Endothelial cell of umbilical vein (primary cell): ENCODE measurements around the gene ALPK1. TPM values are rescaled to one million over a fixed set of nuclear protein-coding genes. Genes with fewer than 3 reads are reported as not detected.

Experiments
- BruUV-seq: library from RNA; stranded (reverse); fragments of 400-500 nt; replicated peaks from 2 replicates; lab custom pipeline; 2021; lab: Mats Ljungman, UMichigan
- CTCF ChIA-PET: fragments of 300-600, 350-600 bp; sonication (Branson Sonifier 250); formaldehyde crosslinking; loops from one replicate; lab custom pipeline; 2021; ENCODE audit warnings: antibody characterized with exemption, inconsistent platforms; lab: Charles Lee
- POLR2A ChIA-PET: fragments of 300-600, 350-600 bp; sonication (Branson Sonifier 250); formaldehyde crosslinking; loops from one replicate; lab custom pipeline; 2021; ENCODE audit warnings: antibody characterized with exemption, inconsistent platforms; lab: Charles Lee
- DNase-seq: peaks from one replicate; pipeline ENCODE4 v3.0.0-alpha.2; 2011; ENCODE audit warnings: low read depth, low spot score
- FAIRE-seq: peaks from 2 replicates; lab custom pipeline; 2011; peaks lifted over from hg19 to GRCh38; lab: Jason Lieb, UNC
- H2AFZ ChIP-seq: 2 replicates; pipeline ENCODE4 v1.6.0; 2012; ENCODE audit warnings: low read depth, low read length, control low read depth, inconsistent platforms
- H3K27ac ChIP-seq: 2 replicates; pipeline ENCODE4 v1.5.1; 2011; ENCODE audit warnings: low read depth, mild to moderate bottlenecking, control low read depth, low read length, moderate library complexity; ENCODE audit not compliant: insufficient read depth
- H3K27me3 ChIP-seq, 2 experiments: 2 replicates each; pipeline versions ENCODE4 v1.6.0 to v1.6.1; 2011; ENCODE audit warnings: low read length in 2 of 2, mixed read lengths in 1 of 2; ENCODE audit not compliant: control insufficient read depth in 2 of 2, insufficient read depth in 2 of 2
- H3K36me3 ChIP-seq, 2 experiments: 2 replicates in 1 of 2; 3 replicates in 1 of 2; pipeline ENCODE4 v1.5.1; 2011; ENCODE audit warnings: low read length in 2 of 2, mild to moderate bottlenecking in 1 of 2, moderate library complexity in 1 of 2; ENCODE audit not compliant: control insufficient read depth in 2 of 2, insufficient read depth in 2 of 2; ENCODE audit errors: extremely low read depth in 1 of 2
- H3K4me1 ChIP-seq: 3 replicates; pipeline ENCODE4 v1.5.1; 2011; ENCODE audit warnings: mild to moderate bottlenecking, low read length; ENCODE audit not compliant: control insufficient read depth, insufficient read depth; ENCODE audit errors: extremely low read depth
- H3K4me2 ChIP-seq: 2 replicates; pipeline ENCODE4 v1.6.1; 2011; ENCODE audit warnings: low read length, control low read depth, mixed read lengths; ENCODE audit not compliant: insufficient read depth
- H3K4me3 ChIP-seq, 3 experiments: fragments of 200-600 bp in 1 of 3; sonication (generic), shearing (Covaris generic) in 1 of 3; replicated peaks in 1 of 3; 2 replicates each; pipeline ENCODE4 v1.5.1; 2011 to 2016; ENCODE audit warnings: control low read depth in 3 of 3, low read length in 3 of 3, mild to moderate bottlenecking in 2 of 3, inconsistent platforms in 1 of 3, low read depth in 1 of 3, moderate library complexity in 1 of 3; ENCODE audit not compliant: insufficient read depth in 1 of 3
- H3K79me2 ChIP-seq: 2 replicates; pipeline ENCODE4 v1.6.0; 2012; ENCODE audit warnings: low read length, inconsistent platforms; ENCODE audit not compliant: control insufficient read depth, insufficient read depth
- H3K9ac ChIP-seq: replicated peaks from 2 replicates; pipeline ENCODE3; 2011; ENCODE audit warnings: low read length, control low read depth; ENCODE audit not compliant: insufficient read depth; ENCODE audit errors: extremely low read depth
- H3K9me1 ChIP-seq: replicated peaks from 3 replicates; pipeline ENCODE4 v1.6.0; 2011; ENCODE audit warnings: mild to moderate bottlenecking, low read length; ENCODE audit not compliant: control insufficient read depth, insufficient read depth; ENCODE audit errors: extremely low read depth
- H3K9me3 ChIP-seq: replicated peaks from 2 replicates; pipeline ENCODE4 v1.5.1; 2012; ENCODE audit warnings: low read length, inconsistent platforms; ENCODE audit not compliant: control insufficient read depth, insufficient read depth
- H4K20me1 ChIP-seq: replicated peaks from 2 replicates; pipeline ENCODE3; 2011; ENCODE audit warnings: mild to moderate bottlenecking, low read length; ENCODE audit not compliant: control insufficient read depth, insufficient read depth; ENCODE audit errors: extremely low read depth
- CTCF ChIP-seq, 2 donors: IDR thresholded peaks; 1 replicate in 1 of 2; 2 replicates in 1 of 2; pipeline ENCODE4 v1.5.1; 2011; ENCODE audit warnings: low read length in 2 of 2, mild to moderate bottlenecking in 2 of 2, moderate library complexity in 2 of 2, control low read depth in 1 of 2, inconsistent platforms in 1 of 2, low read depth in 1 of 2; ENCODE audit not compliant: insufficient read depth in 1 of 2; ENCODE audit errors: extremely low read depth in 1 of 2
- EZH2 ChIP-seq: IDR thresholded peaks from 2 replicates; pipeline ENCODE4 v1.6.1; 2012; ENCODE audit warnings: borderline replicate concordance, low read depth, mild to moderate bottlenecking, moderate library complexity, low read length, inconsistent platforms; ENCODE audit not compliant: severe bottlenecking
- FOS ChIP-seq: IDR thresholded peaks from 2 replicates; pipeline ENCODE4 v1.6.1; 2011; ENCODE audit warnings: mild to moderate bottlenecking, low read length, moderate library complexity, borderline replicate concordance; ENCODE audit not compliant: insufficient read depth
- GATA2 ChIP-seq: IDR thresholded peaks from 2 replicates; pipeline ENCODE4 v1.7.0; 2011; ENCODE audit warnings: low read depth, mild to moderate bottlenecking, moderate library complexity, mixed read lengths, low read length; ENCODE audit not compliant: insufficient read length, insufficient read depth
- MAX ChIP-seq: IDR thresholded peaks from 2 replicates; pipeline ENCODE4 v1.6.1; 2011; ENCODE audit not compliant: insufficient read depth, insufficient read length
- MYC ChIP-seq: IDR thresholded peaks from one replicate; pipeline ENCODE4 v1.6.1; 2011; ENCODE audit warnings: mild to moderate bottlenecking, low read depth, low read length
- POLR2A ChIP-seq: IDR thresholded peaks from 2 replicates; pipeline ENCODE4 v1.6.1; 2012; ENCODE audit warnings: low read depth, mild to moderate bottlenecking, control low read depth, low read length
- POLR2AphosphoS5 ChIP-seq: IDR thresholded peaks from 2 replicates; pipeline ENCODE4 v1.6.1; 2012; ENCODE audit warnings: low read depth, mild to moderate bottlenecking, control low read depth, low read length, moderate library complexity; ENCODE audit not compliant: insufficient read depth
- dilution Hi-C: fragments of 300-500 bp; cut with MboI; formaldehyde crosslinking; loops from one replicate; pipeline ENCODE4 v1.15.0; 2019; ENCODE audit warnings: low sequenced_read_pairs; ENCODE audit not compliant: extremely low pct_ligation_motif_present
- intact Hi-C: fragments of 100-400 bp; cut with micrococcal nuclease; formaldehyde crosslinking; loops from one replicate; pipeline ENCODE4 v1.10.0; 2022
- polyA plus RNA-seq, 4 experiments: library from polyadenylated mRNA; depleted of rRNA in 3 of 4; stranded (reverse) in 3 of 4; unstranded in 1 of 4; fragments of >200 nt; gene quantifications; 2 replicates each; pipeline versions ENCODE4 v1.2.1 to v1.2.3, GENCODE V29; 2011 to 2012; ENCODE audit warnings: missing spikeins in 1 of 4
- total RNA-seq: library from RNA; stranded (reverse); gene quantifications from 2 replicates; pipeline ENCODE4 v1.2.3, GENCODE V29; 2021

The ALPK1 gene
- total and polyA plus RNA-seq, 2 donors (not counting 3 experiments of a cell fraction or from before 2014, with no cell fraction given), result 1.4 to 5.5 TPM

- Histone ChIP-seq H3K27ac (no peak overlapping the region), H4K20me1 (no peaks in the 10 kb centered on the region), H3K4me2 (no peak overlapping the region), H3K79me2 (no peaks in the 10 kb centered on the region), H3K36me3 (no peaks in the 10 kb centered on the region), H2AFZ (no peak overlapping the region), H3K9me1 (no peaks in the 10 kb centered on the region), H3K9me3 (no peaks in the 10 kb centered on the region), H3K4me1 (no peaks in the 10 kb centered on the region), H3K9ac (no peak overlapping the region), H3K27me3 (no peaks in the 10 kb centered on the region), H3K4me3 (no peak overlapping the region)
- CTCF ChIA-PET, result interaction anchor here (0.7 kb wide), 1 partner anchor 83 kb away, joined by 3 read pairs; no protein-coding TSS in a partner anchor
- no TSS peak for BruUV-seq
- FAIRE-seq (no peak), DNase-seq (no peak)
- POLR2A ChIA-PET, result no interaction called here
- dilution Hi-C loops (no loop called here), intact Hi-C loops (no loop called here)
- TF ChIP-seq FOS (no peak), CTCF (IDR thresholded peaks at IDR 0.05; ENCODE audit: extremely low read depth in 1 of 2, insufficient read depth in 1 of 2, low read depth in 1 of 2, low read length in 2 of 2) (no peak), GATA2 (no peak), POLR2A (no peak), POLR2AphosphoS5 (no peak), EZH2 (no peak), MAX (no peak), MYC (no peak)
Observed at GRCh38 chr4:112411781-112412550, 114.8 kb downstream of the ALPK1 start.
